ENCODE data around the gene CUBN. TPM values are rescaled to one million over a fixed set of nuclear protein-coding genes. Genes with fewer than 3 reads are reported as not detected.

The CUBN gene
- total RNA-seq, 2 donors from 2014 or later, result 2.6 to 3.6 TPM

GRCh38 chr10:17162828-17163227 is 33.2 kb upstream of the CUBN start:
- 23 to 34% methylated on average over 2 of the region's 2 CpGs for WGBS, 2 donors

DNA sequence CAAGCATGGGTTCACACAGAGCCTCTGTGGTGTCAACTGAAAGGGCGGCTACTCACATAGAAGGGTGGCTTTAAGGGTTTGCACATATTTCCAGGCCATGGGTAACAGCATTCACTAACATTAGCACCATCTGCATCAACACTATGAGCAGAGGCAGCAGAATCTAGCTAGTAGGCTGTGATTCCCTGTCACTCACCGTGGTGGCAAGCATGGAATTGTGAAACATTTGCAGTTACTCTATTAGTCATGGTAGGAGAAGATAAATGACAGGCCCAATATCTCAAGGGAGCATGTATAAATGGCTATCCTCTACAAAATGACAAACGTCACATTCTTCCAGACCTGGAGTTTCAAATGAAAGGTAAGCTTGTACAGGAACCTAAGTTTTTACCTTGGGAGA is 32.2 kb upstream of the CUBN start:
- Histone ChIP-seq H3K9me3 (no peaks in the 10 kb centered on the region), H3K4me1 (no peaks in the 10 kb centered on the region), H3K27me3 (no peaks in the 10 kb centered on the region), H3K4me3 (no peak overlapping the region), H3K36me3 (replicated peaks in 1 of 2; ENCODE audit: insufficient read depth in 1 of 2, low read depth in 2 of 2) (no peaks in the 10 kb centered on the region), H3K27ac (no peak overlapping the region)
- intact Hi-C loops (cut with DNase I), result no loop called here
- no peak for TF ChIP-seq CTCF (IDR thresholded peaks at IDR 0.05)
- no peak for TF ChIP-seq POLR2A (IDR thresholded peaks at IDR 0.05)
- DNase-seq (no peak), ATAC-seq (no peak)
- 58 to 63% methylated on average over 3 of the region's 3 CpGs for WGBS, 2 donors

More at GRCh38 chr10:17162828-17163227, 33.2 kb upstream of the CUBN start:
- DNase-seq (no peak), ATAC-seq (no peak)
- Histone ChIP-seq H3K9me3 (no peaks in the 10 kb centered on the region), H3K27me3 (no peaks in the 10 kb centered on the region), H3K4me3 (no peak overlapping the region), H3K4me1 (no peaks in the 10 kb centered on the region), H3K27ac (no peak overlapping the region), H3K36me3 (replicated peaks in 1 of 2; ENCODE audit: insufficient read depth in 1 of 2, low read depth in 2 of 2) (no peaks in the 10 kb centered on the region)
- intact Hi-C loops (cut with DNase I), result no loop called here
- TF ChIP-seq POLR2A (IDR thresholded peaks at IDR 0.05) (no peak), CTCF (IDR thresholded peaks at IDR 0.05) (no peak)

- WGBS, 2 donors, result 73 to 80% methylated on average over 2 of the region's 2 CpGs
- Histone ChIP-seq H3K36me3 (replicated peaks in 1 of 2; ENCODE audit: insufficient read depth in 1 of 2, low read depth in 2 of 2) (no peaks in the 10 kb centered on the region), H3K4me1 (no peaks in the 10 kb centered on the region), H3K27me3 (no peaks in the 10 kb centered on the region), H3K9me3 (no peaks in the 10 kb centered on the region), H3K27ac (no peak overlapping the region), H3K4me3 (no peak overlapping the region)
- intact Hi-C loops (cut with DNase I), result no loop called here
- TF ChIP-seq CTCF (IDR thresholded peaks at IDR 0.05), result no peak
- no peak for TF ChIP-seq POLR2A (IDR thresholded peaks at IDR 0.05)
- ATAC-seq (no peak), DNase-seq (no peak)
These were observed 27.4 kb upstream of the CUBN start for GRCh38 chr10:17157024-17157423.

GRCh38 chr10:17155826-17156225 is 26.2 kb upstream of the CUBN start:
- no peaks in the 10 kb centered on the region for H3K36me3 ChIP-seq (replicated peaks in 1 of 2; ENCODE audit: insufficient read depth in 1 of 2, low read depth in 2 of 2)
- intact Hi-C loops (cut with DNase I), result no loop called here
- DNase-seq, result no peak
- H3K4me3 ChIP-seq, result no peak overlapping the region
- H3K9me3 ChIP-seq, result no peaks in the 10 kb centered on the region
- TF ChIP-seq CTCF (IDR thresholded peaks at IDR 0.05) (no peak), POLR2A (IDR thresholded peaks at IDR 0.05) (no peak)
- no peaks in the 10 kb centered on the region for H3K27me3 ChIP-seq
- ATAC-seq, result no peak
- no peak overlapping the region for H3K27ac ChIP-seq
- H3K4me1 ChIP-seq, result no peaks in the 10 kb centered on the region

- Histone ChIP-seq H3K36me3 (replicated peaks in 1 of 2; ENCODE audit: insufficient read depth in 1 of 2, low read depth in 2 of 2) (no peaks in the 10 kb centered on the region), H3K27ac (no peak overlapping the region), H3K4me3 (no peak overlapping the region), H3K27me3 (no peaks in the 10 kb centered on the region), H3K4me1 (no peaks in the 10 kb centered on the region), H3K9me3 (no peaks in the 10 kb centered on the region)
- DNase-seq (no peak), ATAC-seq (no peak)
- TF ChIP-seq CTCF (IDR thresholded peaks at IDR 0.05) (no peak), POLR2A (IDR thresholded peaks at IDR 0.05) (no peak)
- intact Hi-C loops (cut with DNase I), result no loop called here
These were observed 24.5 kb upstream of the CUBN start for GRCh38 chr10:17154116-17154515.
